Ectodermal cell (in vitro differentiated cells): ENCODE results near the gene ADM5.
"Not testable (repeated sequence)": the region's sequence is repeated elsewhere in the genome, so short reads cannot be mapped to it uniquely, and the experiment has no call there.

Source experiments
- H3K27ac ChIP-seq: 2 replicates; pipeline ENCODE4 v1.7.0; 2013; ENCODE audit warnings: mild to moderate bottlenecking, low read depth, low read length; ENCODE audit not compliant: insufficient read depth, poor library complexity, severe bottlenecking
- H3K27me3 ChIP-seq: 2 replicates; pipeline ENCODE4 v1.7.0; 2013; ENCODE audit warnings: mild to moderate bottlenecking, low read length; ENCODE audit not compliant: insufficient read depth, control insufficient read depth, poor library complexity, severe bottlenecking
- H3K36me3 ChIP-seq: one replicate; pipeline ENCODE4 v1.7.0; 2013; ENCODE audit warnings: low read length; ENCODE audit not compliant: control insufficient read depth, insufficient read depth
- H3K4me1 ChIP-seq: one replicate; pipeline ENCODE4 v1.7.0; 2013; ENCODE audit warnings: low read length; ENCODE audit not compliant: control insufficient read depth, insufficient read depth
- H3K4me3 ChIP-seq: 2 replicates; pipeline ENCODE4 v1.7.0; 2013; ENCODE audit warnings: low read depth, low read length, control low read depth; ENCODE audit not compliant: insufficient read depth
- H3K9me3 ChIP-seq: 2 replicates; pipeline ENCODE4 v1.7.0; 2013; ENCODE audit warnings: mild to moderate bottlenecking, low read length, moderate library complexity; ENCODE audit not compliant: control insufficient read depth
- WGBS, 2 experiments: methylation state at CpG; one replicate each; pipeline ENCODE4 v1.1.7; 2013; ENCODE audit warnings: missing lambda C conversion rate in 2 of 2; 5-methylcytosine and 5-hydroxymethylcytosine counted together

ADM5 gene

GRCh38 chr19:49719420-49719819 is 30.0 kb downstream of the ADM5 start:
- WGBS, 2 experiments = 91% methylated on average over 22 of the region's 22 CpGs
- H3K27ac ChIP-seq = not testable (repeated sequence)

GRCh38 chr19:49727217-49728030 is 38.0 kb downstream of the ADM5 start:
- WGBS, 2 experiments = 89 to 90% methylated on average over 23 of the region's 23 CpGs

More at GRCh38 chr19:49719420-49719819, 30.0 kb downstream of the ADM5 start:
- not testable (repeated sequence) for H3K27me3 ChIP-seq, H3K9me3 ChIP-seq, H3K4me3 ChIP-seq, H3K36me3 ChIP-seq, H3K4me1 ChIP-seq

GRCh38 chr19:49730166-49730565 is 40.8 kb downstream of the ADM5 start:
- Histone ChIP-seq H3K9me3 (no peaks in the 10 kb centered on the region), H3K36me3 (no peaks in the 10 kb centered on the region), H3K4me3 (no peak overlapping the region), H3K4me1 (no peaks in the 10 kb centered on the region), H3K27me3 (no peaks in the 10 kb centered on the region), H3K27ac (no peak overlapping the region)
- 93 to 97% methylated on average over 5 of the region's 5 CpGs for WGBS, 2 experiments

More at GRCh38 chr19:49727217-49728030, 38.0 kb downstream of the ADM5 start:
- no peak overlapping the region for H3K4me3 ChIP-seq
- H3K36me3 ChIP-seq = no peaks in the 10 kb centered on the region
- H3K27ac ChIP-seq = no peak overlapping the region
- H3K4me1 ChIP-seq = no peaks in the 10 kb centered on the region
- no peaks in the 10 kb centered on the region for H3K9me3 ChIP-seq
- H3K27me3 ChIP-seq = no peaks in the 10 kb centered on the region

- WGBS, 2 experiments = 89 to 95% methylated on average over 4 of the region's 4 CpGs
- H3K27ac ChIP-seq = no peak overlapping the region
- H3K4me3 ChIP-seq = no peak overlapping the region
- H3K9me3 ChIP-seq = no peaks in the 10 kb centered on the region
- H3K27me3 ChIP-seq = no peaks in the 10 kb centered on the region
- H3K36me3 ChIP-seq = no peaks in the 10 kb centered on the region
- H3K4me1 ChIP-seq = no peaks in the 10 kb centered on the region
Measured at GRCh38 chr19:49738268-49738667, 48.9 kb downstream of the ADM5 start.

GRCh38 chr19:49739098-49739497 is 49.7 kb downstream of the ADM5 start:
- Histone ChIP-seq H3K4me3 (no peak overlapping the region), H3K27me3 (no peaks in the 10 kb centered on the region), H3K27ac (no peak overlapping the region), H3K9me3 (no peaks in the 10 kb centered on the region), H3K4me1 (no peaks in the 10 kb centered on the region), H3K36me3 (no peaks in the 10 kb centered on the region)
- 85 to 95% methylated on average over 1 of the region's 1 CpG for WGBS, 2 experiments

- WGBS, 2 experiments = 91 to 92% methylated on average over 10 of the region's 10 CpGs
- H3K4me1 ChIP-seq = no peaks in the 10 kb centered on the region
Measured at GRCh38 chr19:49739933-49740332, 50.5 kb downstream of the ADM5 start.

More at GRCh38 chr19:49739933-49740332, 50.5 kb downstream of the ADM5 start:
- Histone ChIP-seq H3K4me3 (no peak overlapping the region), H3K9me3 (no peaks in the 10 kb centered on the region), H3K27ac (no peak overlapping the region), H3K36me3 (no peaks in the 10 kb centered on the region), H3K27me3 (no peaks in the 10 kb centered on the region)
